ENCODE data around the gene WSB1. TPM values are rescaled to one million over a fixed set of nuclear protein-coding genes. Genes with fewer than 3 reads are reported as not detected.
A peak's percentile ranks its signal among the peaks of the same experiment; 100 is the strongest.

WSB1 gene
- total RNA-seq, 1 donor from 2014 or later: 443 TPM

DNA sequence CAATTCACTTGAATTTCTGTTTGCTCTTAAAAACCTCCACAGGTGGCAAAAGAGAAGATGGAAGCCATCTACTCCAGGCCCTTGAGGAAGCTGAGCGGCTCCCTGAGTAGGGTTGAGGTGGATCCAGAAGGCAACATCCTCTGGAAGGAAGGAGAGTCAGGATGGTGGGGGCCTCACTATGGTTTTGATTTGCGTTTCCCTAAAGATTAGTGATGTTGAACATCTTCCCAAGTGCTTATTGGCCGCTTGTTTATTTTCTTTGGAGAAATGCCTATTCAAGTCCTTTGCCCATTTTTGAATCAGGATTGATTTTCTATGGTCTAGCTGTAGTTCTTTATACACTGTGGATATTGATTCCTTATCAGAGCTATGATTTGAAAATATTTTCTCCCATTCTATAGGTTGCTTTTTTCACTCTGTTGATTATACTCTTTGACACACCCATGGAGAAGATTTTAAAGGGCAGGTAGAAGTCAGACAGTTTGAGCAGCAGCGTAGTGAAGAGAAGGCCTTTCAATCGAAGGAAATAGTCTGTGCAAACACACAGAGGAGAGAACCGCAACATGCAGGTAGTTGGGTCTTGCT is 58.6 kb downstream of the WSB1 start:
- DNase-seq (ENCODE audit: low spot score): no peak
- Mint-ChIP-seq H3K36me3 (ENCODE audit: low read depth, unreplicated experiment) (peaks cover 4% of the 10 kb centered on the region), H3K27ac (ENCODE audit: unreplicated experiment) (peak overlapping the region; percentile 94), H3K4me1 (ENCODE audit: unreplicated experiment) (peaks cover 24% of the 10 kb centered on the region), H3K27me3 (ENCODE audit: unreplicated experiment) (peaks cover 10% of the 10 kb centered on the region), H3K4me3 (ENCODE audit: unreplicated experiment) (peak overlapping the region; percentile 56), H3K9me3 (ENCODE audit: unreplicated experiment) (peaks cover 5% of the 10 kb centered on the region)
- TF ChIP-seq, protein P1, sequence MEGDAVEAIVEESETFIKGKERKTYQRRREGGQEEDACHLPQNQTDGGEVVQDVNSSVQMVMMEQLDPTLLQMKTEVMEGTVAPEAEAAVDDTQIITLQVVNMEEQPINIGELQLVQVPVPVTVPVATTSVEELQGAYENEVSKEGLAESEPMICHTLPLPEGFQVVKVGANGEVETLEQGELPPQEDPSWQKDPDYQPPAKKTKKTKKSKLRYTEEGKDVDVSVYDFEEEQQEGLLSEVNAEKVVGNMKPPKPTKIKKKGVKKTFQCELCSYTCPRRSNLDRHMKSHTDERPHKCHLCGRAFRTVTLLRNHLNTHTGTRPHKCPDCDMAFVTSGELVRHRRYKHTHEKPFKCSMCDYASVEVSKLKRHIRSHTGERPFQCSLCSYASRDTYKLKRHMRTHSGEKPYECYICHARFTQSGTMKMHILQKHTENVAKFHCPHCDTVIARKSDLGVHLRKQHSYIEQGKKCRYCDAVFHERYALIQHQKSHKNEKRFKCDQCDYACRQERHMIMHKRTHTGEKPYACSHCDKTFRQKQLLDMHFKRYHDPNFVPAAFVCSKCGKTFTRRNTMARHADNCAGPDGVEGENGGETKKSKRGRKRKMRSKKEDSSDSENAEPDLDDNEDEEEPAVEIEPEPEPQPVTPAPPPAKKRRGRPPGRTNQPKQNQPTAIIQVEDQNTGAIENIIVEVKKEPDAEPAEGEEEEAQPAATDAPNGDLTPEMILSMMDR (IDR thresholded peaks at IDR 0.05; ENCODE audit: unreplicated experiment): no peak

GRCh38 chr17:27353033-27353460 is 59.1 kb downstream of the WSB1 start:
- no peak for DNase-seq (ENCODE audit: low spot score)
- Mint-ChIP-seq H3K4me3 (ENCODE audit: unreplicated experiment) (peak overlapping the region; percentile 65), H3K9me3 (ENCODE audit: unreplicated experiment) (peaks cover 5% of the 10 kb centered on the region), H3K27ac (ENCODE audit: unreplicated experiment) (peak overlapping the region; percentile 94), H3K27me3 (ENCODE audit: unreplicated experiment) (peaks cover 10% of the 10 kb centered on the region), H3K36me3 (ENCODE audit: low read depth, unreplicated experiment) (peaks cover 4% of the 10 kb centered on the region), H3K4me1 (ENCODE audit: unreplicated experiment) (peaks cover 20% of the 10 kb centered on the region)
- TF ChIP-seq, protein P1 (IDR thresholded peaks at IDR 0.05; ENCODE audit: unreplicated experiment): no peak

- peak; percentile 97 for DNase-seq (ENCODE audit: low spot score)
- Mint-ChIP-seq H3K4me1 (ENCODE audit: unreplicated experiment) (peaks cover 15% of the 10 kb centered on the region), H3K9me3 (ENCODE audit: unreplicated experiment) (peaks cover 5% of the 10 kb centered on the region), H3K27me3 (ENCODE audit: unreplicated experiment) (peaks cover 10% of the 10 kb centered on the region), H3K36me3 (ENCODE audit: low read depth, unreplicated experiment) (peaks cover 4% of the 10 kb centered on the region), H3K27ac (ENCODE audit: unreplicated experiment) (peak overlapping the region; percentile 94), H3K4me3 (ENCODE audit: unreplicated experiment) (peak overlapping the region; percentile 65)
- TF ChIP-seq, protein P1 (IDR thresholded peaks at IDR 0.05; ENCODE audit: unreplicated experiment): peak; percentile 98
Measured at GRCh38 chr17:27353461-27354050, 59.6 kb downstream of the WSB1 start.

DNA sequence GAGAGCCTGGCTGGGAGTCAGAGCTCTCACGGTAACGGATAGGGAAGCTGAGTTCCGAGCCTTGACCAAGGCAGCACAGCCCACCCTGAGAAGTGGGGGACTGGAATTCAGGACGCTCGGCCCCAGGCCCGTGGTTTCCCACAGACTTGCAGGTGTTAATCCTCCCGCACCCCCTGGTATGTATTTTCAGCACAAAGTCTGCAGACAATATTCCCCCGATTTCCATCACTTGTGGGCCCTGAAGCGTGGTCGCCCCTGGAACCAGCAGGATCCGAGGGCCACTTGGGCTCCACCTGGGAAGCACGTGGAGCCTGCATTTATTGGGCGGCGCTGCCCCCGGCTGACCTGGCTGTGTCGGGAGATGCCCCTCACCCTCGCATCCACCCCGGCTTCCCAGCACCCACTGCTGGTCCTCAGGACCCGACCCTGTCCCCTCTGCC is 60.2 kb downstream of the WSB1 start:
- H3K36me3 Mint-ChIP-seq (ENCODE audit: low read depth, unreplicated experiment): peaks cover 4% of the 10 kb centered on the region
- H3K4me3 Mint-ChIP-seq (ENCODE audit: unreplicated experiment): no peak overlapping the region
- peaks cover 5% of the 10 kb centered on the region for H3K9me3 Mint-ChIP-seq (ENCODE audit: unreplicated experiment)
- H3K27me3 Mint-ChIP-seq (ENCODE audit: unreplicated experiment): peaks cover 10% of the 10 kb centered on the region
- H3K27ac Mint-ChIP-seq (ENCODE audit: unreplicated experiment): peak overlapping the region; percentile 48
- TF ChIP-seq, protein P1 (IDR thresholded peaks at IDR 0.05; ENCODE audit: unreplicated experiment): peak; percentile 74
- peaks cover 14% of the 10 kb centered on the region for H3K4me1 Mint-ChIP-seq (ENCODE audit: unreplicated experiment)
- DNase-seq (ENCODE audit: low spot score): no peak

DNA sequence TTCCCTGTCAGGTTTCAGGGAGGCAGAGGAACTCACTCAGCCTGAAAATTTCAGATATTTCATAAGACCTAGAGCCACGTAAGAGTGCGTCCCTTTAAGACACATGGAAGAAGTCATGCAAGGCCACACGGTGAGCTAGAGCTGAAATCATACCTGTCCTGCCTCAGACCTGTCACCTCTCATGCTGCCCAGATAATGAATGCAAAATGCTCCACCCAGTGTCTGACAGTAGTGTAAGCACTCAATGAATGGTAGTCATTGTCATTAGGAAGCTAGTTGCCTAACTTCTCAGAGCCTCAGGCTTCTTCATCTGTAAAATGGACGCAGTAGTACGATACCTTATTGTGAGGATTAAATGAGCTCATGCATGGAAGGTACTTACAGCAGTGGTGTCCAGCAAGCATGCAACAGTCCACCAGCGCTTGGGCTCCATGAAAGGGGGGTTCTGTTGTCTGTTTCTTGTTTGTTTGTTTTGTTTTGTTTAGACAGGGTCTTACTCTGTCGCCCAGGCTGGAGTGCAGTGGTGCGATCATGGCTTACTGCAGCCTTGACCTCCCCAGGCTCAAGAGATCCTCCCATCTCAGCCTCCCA is 60.7 kb downstream of the WSB1 start:
- Mint-ChIP-seq H3K9me3 (ENCODE audit: unreplicated experiment) (peaks cover 5% of the 10 kb centered on the region), H3K4me3 (ENCODE audit: unreplicated experiment) (no peak overlapping the region), H3K36me3 (ENCODE audit: low read depth, unreplicated experiment) (peaks cover 4% of the 10 kb centered on the region), H3K27me3 (ENCODE audit: unreplicated experiment) (peaks cover 10% of the 10 kb centered on the region), H3K4me1 (ENCODE audit: unreplicated experiment) (peaks cover 14% of the 10 kb centered on the region), H3K27ac (ENCODE audit: unreplicated experiment) (peak overlapping the region; percentile 48)
- DNase-seq (ENCODE audit: low spot score): no peak
- TF ChIP-seq, protein P1 (IDR thresholded peaks at IDR 0.05; ENCODE audit: unreplicated experiment): no peak

All from endothelial cell (in vitro differentiated cells).